GM23338 (cell line): Measurements from ENCODE around the gene LRRFIP1. TPM values are rescaled to one million over a fixed set of nuclear protein-coding genes. Genes with fewer than 3 reads are reported as not detected.

Source experiments
- ATAC-seq: fragments of 200-7000 bp; cut with Tn5 transposase; 3 replicates; pipeline ENCODE4 v1.9.1; 2020
- DNase-seq: peaks from one replicate; pipeline ENCODE4 v3.0.0-alpha.2; 2015; ENCODE audit warnings: low spot score
- H2AFZ ChIP-seq: fragments of 200-600 bp; sonication (generic); 2 replicates; pipeline ENCODE4 v1.8.0; 2016; ENCODE audit warnings: antibody characterized with exemption, mild to moderate bottlenecking, moderate library complexity
- H3F3A ChIP-seq: fragments of 200-600 bp; sonication (generic); replicated peaks from 2 replicates; pipeline ENCODE4 v1.8.0; 2017; ENCODE audit warnings: antibody characterized with exemption, mixed run types, low read depth
- H3K27ac ChIP-seq: fragments of 200-600 bp; sonication (generic); 2 replicates; pipeline ENCODE4 v1.6.1; 2016; ENCODE audit warnings: low read depth
- H3K27me3 ChIP-seq: fragments of 200-600 bp; sonication (generic); 2 replicates; pipeline ENCODE4 v1.8.0; 2016; ENCODE audit warnings: mild to moderate bottlenecking, mixed run types, moderate library complexity; ENCODE audit not compliant: insufficient read depth
- H3K36me3 ChIP-seq: fragments of 200-600 bp; sonication (generic); 2 replicates; pipeline ENCODE4 v1.8.0; 2016; ENCODE audit warnings: mild to moderate bottlenecking; ENCODE audit not compliant: insufficient read depth
- H3K4me1 ChIP-seq: fragments of 200-600 bp; sonication (generic); 2 replicates; pipeline ENCODE4 v1.8.0; 2016; ENCODE audit warnings: mild to moderate bottlenecking, moderate library complexity; ENCODE audit not compliant: insufficient read depth
- H3K4me2 ChIP-seq: fragments of 200-600 bp; sonication (generic); 2 replicates; pipeline ENCODE4 v1.7.1; 2017; ENCODE audit warnings: mixed run types
- H3K4me3 ChIP-seq: fragments of 200-600 bp; sonication (generic); 2 replicates; pipeline ENCODE4 v1.6.1; 2016; ENCODE audit warnings: mixed run types
- H3K79me2 ChIP-seq: fragments of 200-600 bp; sonication (generic); replicated peaks from 2 replicates; pipeline ENCODE4 v1.8.0; 2017; ENCODE audit warnings: mild to moderate bottlenecking; ENCODE audit not compliant: insufficient read depth
- H3K9me2 ChIP-seq: fragments of 200-600 bp; sonication (generic); 2 replicates; pipeline ENCODE4 v1.8.0; 2017; ENCODE audit not compliant: insufficient read depth
- H4K20me1 ChIP-seq: fragments of 200-600 bp; sonication (generic); replicated peaks from 2 replicates; pipeline ENCODE4 v1.8.0; 2017; ENCODE audit warnings: mild to moderate bottlenecking; ENCODE audit not compliant: insufficient read depth
- H3K27ac Mint-ChIP-seq: 2 replicates; pipeline ENCODE4 v1.8.0; 2020; ENCODE audit warnings: inconsistent platforms, mild to moderate bottlenecking, moderate library complexity, mixed read lengths
- H3K27me3 Mint-ChIP-seq: 3 replicates; pipeline ENCODE4 v1.8.0; 2022; ENCODE audit warnings: low read depth, mild to moderate bottlenecking, moderate library complexity, mixed read lengths, inconsistent platforms; ENCODE audit not compliant: insufficient read depth, poor library complexity
- H3K36me3 Mint-ChIP-seq: 3 replicates; pipeline ENCODE4 v1.8.0; 2021; ENCODE audit warnings: low read depth, mild to moderate bottlenecking, inconsistent platforms, moderate library complexity, mixed read lengths
- H3K4me1 Mint-ChIP-seq: 3 replicates; pipeline ENCODE4 v1.8.0; 2020; ENCODE audit warnings: mild to moderate bottlenecking, inconsistent platforms, mixed read lengths
- H3K4me3 Mint-ChIP-seq: 3 replicates; pipeline ENCODE4 v1.8.0; 2021; ENCODE audit warnings: moderate library complexity, mild to moderate bottlenecking, inconsistent platforms, mixed read lengths
- H3K9me3 Mint-ChIP-seq: 3 replicates; pipeline ENCODE4 v1.8.0; 2020; ENCODE audit warnings: moderate library complexity, mild to moderate bottlenecking, inconsistent platforms, mixed read lengths
- CREB1 ChIP-seq: fragments of 250-450 bp; sonication (Bioruptor Pico); IDR thresholded peaks from 2 replicates; pipeline ENCODE4 v1.5.0; 2020; ENCODE audit warnings: low read depth, mild to moderate bottlenecking, moderate library complexity
- CTCF ChIP-seq, 2 experiments: fragments of 200-600 bp in 1 of 2; sonication (generic) in 1 of 2; conservative IDR thresholded peaks; 2 replicates each; pipeline versions ENCODE4 v1.5.1 to v1.6.1; 2016 to 2017; ENCODE audit warnings: antibody characterized with exemption in 2 of 2, low read depth in 2 of 2, mild to moderate bottlenecking in 2 of 2, moderate library complexity in 1 of 2
- EZH2 ChIP-seq: fragments of 200-600 bp; sonication (generic); IDR thresholded peaks from one replicate; pipeline ENCODE4 v1.8.0; 2017; ENCODE audit warnings: antibody characterized with exemption, mild to moderate bottlenecking, low read depth; ENCODE audit not compliant: unreplicated experiment
- EZH2phosphoT487 ChIP-seq: fragments of 200-600 bp; sonication (generic); IDR thresholded peaks from one replicate; pipeline ENCODE4 v1.8.1; 2018; ENCODE audit warnings: antibody characterized with exemption; ENCODE audit not compliant: unreplicated experiment
- JUNB ChIP-seq: IDR thresholded peaks from one replicate; pipeline ENCODE4 v1.6.1; 2016; ENCODE audit warnings: antibody characterized with exemption; ENCODE audit not compliant: unreplicated experiment
- POLR2AphosphoS5 ChIP-seq: IDR thresholded peaks from 2 replicates; pipeline ENCODE4 v1.6.1; 2016; ENCODE audit warnings: antibody characterized with exemption, low read depth
- STAT1 ChIP-seq: IDR thresholded peaks from one replicate; pipeline ENCODE4 v1.6.1; 2016; ENCODE audit warnings: antibody characterized with exemption; ENCODE audit not compliant: unreplicated experiment
- ZNF462 ChIP-seq: fragments of 250-450 bp; sonication (Bioruptor Pico); IDR thresholded peaks from 2 replicates; pipeline ENCODE4 v1.5.0; 2020; ENCODE audit warnings: mild to moderate bottlenecking, moderate library complexity
- polyA plus RNA-seq: library from polyadenylated mRNA; unstranded; fragments of >200 nt; fragmentation: Nextera tagmentation; extraction: Ambion mirVana; gene quantifications from 2 replicates; pipeline ENCODE4 v1.2.1, GENCODE V29; 2016
- total RNA-seq: library from RNA; depleted of rRNA; stranded (reverse); fragments of >200 nt; shearing (Covaris generic); gene quantifications from 2 replicates; pipeline ENCODE4 v1.2.3, GENCODE V29; 2014

LRRFIP1 gene
- total and polyA plus RNA-seq, 2 experiments from 2014 or later, result 59.6 to 178 TPM

- H3K4me3 ChIP-seq, result no peak overlapping the region
- no peaks in the 10 kb centered on the region for H3K9me2 ChIP-seq
- H4K20me1 ChIP-seq, result no peaks in the 10 kb centered on the region
- Mint-ChIP-seq H3K27ac (no peak overlapping the region), H3K27me3 (no peaks in the 10 kb centered on the region), H3K4me1 (no peaks in the 10 kb centered on the region), H3K4me3 (no peak overlapping the region), H3K9me3 (no peaks in the 10 kb centered on the region), H3K36me3 (no peaks in the 10 kb centered on the region)
- no peaks in the 10 kb centered on the region for H3K27me3 ChIP-seq
- no peaks in the 10 kb centered on the region for H3F3A ChIP-seq
- no peaks in the 10 kb centered on the region for H3K79me2 ChIP-seq
- TF ChIP-seq JUNB (no peak), EZH2 (no peak), CTCF (conservative IDR thresholded peaks at IDR 0.05; ENCODE audit: low read depth in 2 of 2) (no peak), CREB1 (CRISPR knock-in tag) (no peak)
- DNase-seq (no peak), ATAC-seq (no peak)
- H3K4me2 ChIP-seq, result no peak overlapping the region
- no peak overlapping the region for H3K27ac ChIP-seq
- no peaks in the 10 kb centered on the region for H3K4me1 ChIP-seq
- no peaks in the 10 kb centered on the region for H3K36me3 ChIP-seq
- H2AFZ ChIP-seq, result no peak overlapping the region
Observed at GRCh38 chr2:237824085-237824484, 196.7 kb downstream of the LRRFIP1 start.

- Mint-ChIP-seq H3K27ac (no peak overlapping the region), H3K4me3 (no peak overlapping the region), H3K27me3 (no peaks in the 10 kb centered on the region), H3K4me1 (no peaks in the 10 kb centered on the region), H3K36me3 (no peaks in the 10 kb centered on the region), H3K9me3 (no peaks in the 10 kb centered on the region)
- Histone ChIP-seq H2AFZ (no peak overlapping the region), H3K27ac (no peak overlapping the region), H3K36me3 (no peaks in the 10 kb centered on the region), H3K27me3 (no peaks in the 10 kb centered on the region), H3K4me3 (no peak overlapping the region), H4K20me1 (no peaks in the 10 kb centered on the region), H3K4me2 (no peak overlapping the region), H3F3A (no peaks in the 10 kb centered on the region), H3K9me2 (no peaks in the 10 kb centered on the region), H3K4me1 (no peaks in the 10 kb centered on the region), H3K79me2 (no peaks in the 10 kb centered on the region)
- DNase-seq (no peak), ATAC-seq (no peak)
- TF ChIP-seq CTCF (conservative IDR thresholded peaks at IDR 0.05; ENCODE audit: low read depth in 2 of 2) (no peak), CREB1 (CRISPR knock-in tag) (no peak), STAT1 (no peak), EZH2phosphoT487 (no peak), ZNF462 (CRISPR knock-in tag) (no peak), JUNB (no peak), POLR2AphosphoS5 (no peak)
Observed at GRCh38 chr2:237827421-237827987, 200.1 kb downstream of the LRRFIP1 start.
